PC-3 (cell line): ENCODE results near the gene GPRC5D. TPM values are rescaled to one million over a fixed set of nuclear protein-coding genes. Genes with fewer than 3 reads are reported as not detected.
A peak's percentile ranks its signal among the peaks of the same experiment; 100 is the strongest.

Experiments used
- ATAC-seq: fragments of 200-7000 bp; cut with Tn5 transposase; 2 replicates; pipeline ENCODE4 v1.9.1; 2020; ENCODE audit warnings: mild to moderate bottlenecking, moderate library complexity
- BruUV-seq: library from RNA; stranded (reverse); fragments of 400-500 nt; replicated peaks from 2 replicates; lab custom pipeline; 2021; lab: Mats Ljungman, UMichigan
- CTCF ChIA-PET: fragments of 300-600 bp; sonication (Branson Sonifier 250); formaldehyde crosslinking; loops from one replicate; lab custom pipeline; 2022; ENCODE audit warnings: antibody characterized with exemption; lab: Charles Lee
- POLR2A ChIA-PET: fragments of 300-600 bp; sonication (Branson Sonifier 250); formaldehyde crosslinking; loops from one replicate; lab custom pipeline; 2022; ENCODE audit warnings: antibody characterized with exemption; ENCODE audit not compliant: unreplicated experiment; lab: Charles Lee
- DNase-seq: peaks from one replicate; pipeline ENCODE4 v3.0.0-alpha.2; 2015
- H2AFZ ChIP-seq: fragments of 300-600 bp; sonication (generic); 2 replicates; pipeline ENCODE4 v1.6.0; 2016; ENCODE audit warnings: antibody characterized with exemption, low read length
- H3F3A ChIP-seq: fragments of 300-600 bp; sonication (generic); one replicate; pipeline ENCODE4 v1.6.0; 2017; ENCODE audit warnings: antibody characterized with exemption, low read length, control low read depth, mild to moderate bottlenecking; ENCODE audit not compliant: unreplicated experiment
- H3K27ac ChIP-seq: fragments of 300-600 bp; sonication (generic); 2 replicates; pipeline ENCODE4 v1.5.1; 2016; ENCODE audit warnings: mild to moderate bottlenecking, low read length
- H3K27me3 ChIP-seq: fragments of 300-600 bp; sonication (generic); 2 replicates; pipeline ENCODE4 v1.6.1; 2016; ENCODE audit warnings: low read length, mixed read lengths
- H3K36me3 ChIP-seq: fragments of 300-600 bp; sonication (generic); 2 replicates; pipeline ENCODE4 v1.6.1; 2016; ENCODE audit warnings: low read depth, mixed run types, low read length, mixed read lengths
- H3K4me1 ChIP-seq: fragments of 300-600 bp; sonication (generic); 2 replicates; pipeline ENCODE4 v1.5.1; 2016; ENCODE audit warnings: low read length; ENCODE audit not compliant: insufficient read depth
- H3K4me2 ChIP-seq: fragments of 300-600 bp; sonication (generic); 2 replicates; pipeline ENCODE4 v1.6.0; 2016; ENCODE audit warnings: low read length
- H3K4me3 ChIP-seq: fragments of 300-600 bp; sonication (generic); 2 replicates; pipeline ENCODE4 v1.5.1; 2016; ENCODE audit warnings: mild to moderate bottlenecking, low read length, mixed read lengths
- H3K79me2 ChIP-seq: fragments of 300-600 bp; sonication (generic); 2 replicates; pipeline ENCODE4 v1.6.1; 2017; ENCODE audit warnings: low read length, mixed read lengths
- H3K9ac ChIP-seq: fragments of 300-600 bp; sonication (generic); 2 replicates; pipeline ENCODE4 v1.6.0; 2016; ENCODE audit warnings: mild to moderate bottlenecking, low read length
- H3K9me2 ChIP-seq: fragments of 300-600 bp; sonication (generic); replicated peaks from 2 replicates; pipeline ENCODE4 v1.6.1; 2016; ENCODE audit warnings: mixed run types, low read length, mixed read lengths
- H3K9me3 ChIP-seq: fragments of 300-600 bp; sonication (generic); 2 replicates; pipeline ENCODE4 v1.6.1; 2016; ENCODE audit warnings: low read length, mixed read lengths
- H4K20me1 ChIP-seq: fragments of 300-600 bp; sonication (generic); 2 replicates; pipeline ENCODE4 v1.6.1; 2016; ENCODE audit warnings: low read length, mixed read lengths
- EZH2 ChIP-seq: fragments of 300-600 bp; sonication (generic); IDR thresholded peaks from one replicate; pipeline ENCODE4 v1.6.1; 2017; ENCODE audit warnings: antibody characterized with exemption, mild to moderate bottlenecking, low read length; ENCODE audit not compliant: unreplicated experiment
- EZH2phosphoT487 ChIP-seq: fragments of 300-600 bp; sonication (generic); IDR thresholded peaks from 2 replicates; pipeline ENCODE4 v1.6.1; 2018; ENCODE audit warnings: mild to moderate bottlenecking, antibody characterized with exemption, low read length, borderline replicate concordance
- intact Hi-C: fragments of 100-400 bp; cut with micrococcal nuclease; formaldehyde crosslinking; loops from 2 replicates; pipeline ENCODE4 v1.9.0; 2023
- total RNA-seq: library from RNA; depleted of rRNA; stranded (reverse); fragments of >200 nt; gene quantifications from 2 replicates; pipeline ENCODE4 v1.2.3, GENCODE V29; 2014
- TF ChIP-seq, protein P1 (sequence below): fragments of 300-600 bp; sonication (generic); conservative IDR thresholded peaks from 2 replicates; pipeline ENCODE4 v1.5.1; 2017; ENCODE audit warnings: antibody characterized with exemption, low read depth, mild to moderate bottlenecking, low read length

GPRC5D gene
- total RNA-seq, 1 experiment from 2014 or later, result not detected

DNA sequence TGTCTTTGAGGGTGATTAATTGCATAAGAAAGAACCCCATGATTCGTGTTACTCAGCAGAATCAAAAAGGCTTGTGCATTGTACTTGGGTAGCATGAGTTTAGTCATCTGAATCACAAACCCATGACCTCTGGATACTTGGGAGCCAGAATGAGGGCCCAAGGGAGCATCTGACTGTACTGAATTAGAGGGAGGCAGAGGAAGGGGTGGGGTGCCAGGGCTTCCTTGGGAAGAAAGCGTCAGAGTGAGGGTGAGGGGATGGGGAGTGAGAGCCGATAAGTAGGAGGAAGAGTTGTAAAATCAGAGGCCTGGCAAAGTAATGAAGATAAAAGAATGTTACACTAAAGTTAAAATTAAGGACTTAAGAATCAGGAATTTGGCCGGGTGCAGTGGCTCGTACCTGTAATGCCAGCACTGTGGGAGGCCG lies 29.8 kb downstream of the GPRC5D start:
- Histone ChIP-seq H3K79me2 (no peaks in the 10 kb centered on the region), H3K4me3 (no peak overlapping the region), H4K20me1 (0 out of 2 replicates have a peak, but pooled peaks cover 4% of the 10 kb centered on the region), H2AFZ (no peak overlapping the region), H3K9me2 (no peaks in the 10 kb centered on the region), H3K36me3 (no peaks in the 10 kb centered on the region; the same call in 1 of the 2 replicates), H3F3A (peaks cover 7% of the 10 kb centered on the region), H3K27me3 (no peaks in the 10 kb centered on the region), H3K4me1 (peaks cover 14% of the 10 kb centered on the region; the same call in 1 of the 2 replicates), H3K4me2 (no peak overlapping the region), H3K9ac (no peak overlapping the region), H3K9me3 (no peaks in the 10 kb centered on the region), H3K27ac (no peak overlapping the region)
- no TSS peak for BruUV-seq
- intact Hi-C loops, result no loop called here
- CTCF ChIA-PET, result no interaction called here
- POLR2A ChIA-PET, result no interaction called here
- TF ChIP-seq, protein P1, sequence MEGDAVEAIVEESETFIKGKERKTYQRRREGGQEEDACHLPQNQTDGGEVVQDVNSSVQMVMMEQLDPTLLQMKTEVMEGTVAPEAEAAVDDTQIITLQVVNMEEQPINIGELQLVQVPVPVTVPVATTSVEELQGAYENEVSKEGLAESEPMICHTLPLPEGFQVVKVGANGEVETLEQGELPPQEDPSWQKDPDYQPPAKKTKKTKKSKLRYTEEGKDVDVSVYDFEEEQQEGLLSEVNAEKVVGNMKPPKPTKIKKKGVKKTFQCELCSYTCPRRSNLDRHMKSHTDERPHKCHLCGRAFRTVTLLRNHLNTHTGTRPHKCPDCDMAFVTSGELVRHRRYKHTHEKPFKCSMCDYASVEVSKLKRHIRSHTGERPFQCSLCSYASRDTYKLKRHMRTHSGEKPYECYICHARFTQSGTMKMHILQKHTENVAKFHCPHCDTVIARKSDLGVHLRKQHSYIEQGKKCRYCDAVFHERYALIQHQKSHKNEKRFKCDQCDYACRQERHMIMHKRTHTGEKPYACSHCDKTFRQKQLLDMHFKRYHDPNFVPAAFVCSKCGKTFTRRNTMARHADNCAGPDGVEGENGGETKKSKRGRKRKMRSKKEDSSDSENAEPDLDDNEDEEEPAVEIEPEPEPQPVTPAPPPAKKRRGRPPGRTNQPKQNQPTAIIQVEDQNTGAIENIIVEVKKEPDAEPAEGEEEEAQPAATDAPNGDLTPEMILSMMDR, result no peak
- TF ChIP-seq EZH2, result no peak
- no peak for TF ChIP-seq EZH2phosphoT487
- ATAC-seq (no peak), DNase-seq (peak; percentile 16)

DNA sequence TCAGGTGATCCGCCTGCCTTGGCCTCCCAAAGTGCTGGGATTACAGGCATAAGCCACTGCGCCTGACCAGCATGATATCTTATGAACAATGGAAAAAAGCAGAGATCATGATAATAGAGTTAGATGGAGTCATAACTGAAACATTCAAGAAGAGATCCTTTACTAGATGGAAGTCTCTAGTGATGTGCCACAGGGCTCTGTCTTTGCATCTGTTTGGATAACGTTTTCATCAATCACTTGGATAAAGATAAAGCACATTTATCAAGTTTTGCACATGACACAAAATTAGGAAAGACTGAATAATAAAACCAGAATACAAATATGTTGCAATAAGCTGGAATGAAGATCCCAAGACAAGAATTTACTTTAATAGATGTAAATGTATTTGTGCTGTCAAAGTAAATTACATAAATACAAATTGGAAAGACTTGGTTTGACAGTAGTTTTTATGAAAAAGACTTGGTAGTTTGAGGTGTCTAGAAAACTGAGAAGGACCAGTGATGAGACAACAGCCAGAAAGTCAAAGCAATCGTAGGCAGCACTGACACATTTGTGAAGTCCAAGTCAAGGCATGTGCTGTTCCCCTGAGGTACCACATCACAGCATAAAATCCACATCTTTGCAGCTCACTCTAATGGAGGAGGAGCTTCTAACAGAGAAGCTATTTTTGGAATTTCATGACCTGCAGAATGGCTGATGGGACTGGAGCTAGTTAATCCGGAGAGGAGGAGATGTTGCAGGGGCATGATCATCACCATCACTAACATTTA lies 32.1 kb downstream of the GPRC5D start:
- intact Hi-C loops, result loop anchor here (5.0 kb wide), 2 partner anchors 172 to 302 kb away; no protein-coding TSS in a partner anchor

More for the DNA sequence above, 32.1 kb downstream of the GPRC5D start:
- H3K4me2 ChIP-seq, result no peak overlapping the region
- no peak overlapping the region for H3K27ac ChIP-seq
- H3K27me3 ChIP-seq, result no peaks in the 10 kb centered on the region
- peaks cover 17% of the 10 kb centered on the region for H3F3A ChIP-seq
- ATAC-seq, result no peak
- no peaks in the 10 kb centered on the region for H3K9me3 ChIP-seq
- H3K9me2 ChIP-seq, result no peaks in the 10 kb centered on the region
- peaks cover 15% of the 10 kb centered on the region for H3K79me2 ChIP-seq
- ChIA-PET POLR2A (no interaction called here), CTCF (no interaction called here)
- H2AFZ ChIP-seq, result no peak overlapping the region
- H3K4me3 ChIP-seq, result no peak overlapping the region
- H3K36me3 ChIP-seq, result peaks cover 15% of the 10 kb centered on the region
- peaks cover 16% of the 10 kb centered on the region; the same call in 1 of the 2 replicates for H4K20me1 ChIP-seq
- no TSS peak for BruUV-seq
- TF ChIP-seq, protein P1, result no peak
- TF ChIP-seq EZH2 (no peak), EZH2phosphoT487 (no peak)
- no peak for DNase-seq
- no peak overlapping the region for H3K9ac ChIP-seq
- H3K4me1 ChIP-seq, result peaks cover 22% of the 10 kb centered on the region; the same call in 1 of the 2 replicates
